Measurements from ENCODE around the gene CYP46A1.
"Not testable (repeated sequence)": the region's sequence is repeated elsewhere in the genome, so short reads cannot be mapped to it uniquely, and the experiment has no call there.

CYP46A1 gene

GRCh38 chr14:99755629-99756603, 71.8 kb downstream of the CYP46A1 start:
- no peak for DNase-seq (ENCODE audit: low read depth in 2 of 2)

- no peak for DNase-seq (ENCODE audit: low read depth in 2 of 2)
Observed at GRCh38 chr14:99756796-99757195, 72.7 kb downstream of the CYP46A1 start.

GRCh38 chr14:99757331-99758070, 73.4 kb downstream of the CYP46A1 start:
- DNase-seq (ENCODE audit: low read depth in 2 of 2) = no peak

GRCh38 chr14:99758121-99758821, 74.2 kb downstream of the CYP46A1 start:
- DNase-seq (ENCODE audit: low read depth in 2 of 2) = no peak

- no peak for DNase-seq (ENCODE audit: low read depth in 2 of 2)
Observed at GRCh38 chr14:99758872-99759545, 74.9 kb downstream of the CYP46A1 start.

- no peak for DNase-seq (ENCODE audit: low read depth in 2 of 2)
Observed at GRCh38 chr14:99759546-99759925, 75.4 kb downstream of the CYP46A1 start.

GRCh38 chr14:99760817-99761216, 76.7 kb downstream of the CYP46A1 start:
- DNase-seq (ENCODE audit: low read depth in 2 of 2) = no peak

GRCh38 chr14:99762911-99763310, 78.8 kb downstream of the CYP46A1 start:
- DNase-seq (ENCODE audit: low read depth in 2 of 2) = not testable (repeated sequence)

- no peak for DNase-seq (ENCODE audit: low read depth in 2 of 2)
Observed at GRCh38 chr14:99763527-99764221, 79.6 kb downstream of the CYP46A1 start.

GRCh38 chr14:99764222-99764706, 80.2 kb downstream of the CYP46A1 start:
- DNase-seq (ENCODE audit: low read depth in 2 of 2) = no peak

GRCh38 chr14:99768381-99768780, 84.3 kb downstream of the CYP46A1 start:
- no peak for DNase-seq (ENCODE audit: low read depth in 2 of 2)

GRCh38 chr14:99769123-99769522, 85.0 kb downstream of the CYP46A1 start:
- no peak for DNase-seq (ENCODE audit: low read depth in 2 of 2)

GRCh38 chr14:99769799-99770198, 85.7 kb downstream of the CYP46A1 start:
- no peak for DNase-seq (ENCODE audit: low read depth in 2 of 2)

- no peak for DNase-seq (ENCODE audit: low read depth in 2 of 2)
Observed at GRCh38 chr14:99772371-99773283, 88.5 kb downstream of the CYP46A1 start.

GRCh38 chr14:99773521-99774497, 89.7 kb downstream of the CYP46A1 start:
- no peak for DNase-seq (ENCODE audit: low read depth in 2 of 2)

- no peak for DNase-seq (ENCODE audit: low read depth in 2 of 2)
Observed at GRCh38 chr14:99774556-99775307, 90.6 kb downstream of the CYP46A1 start.

GRCh38 chr14:99775351-99775750, 91.3 kb downstream of the CYP46A1 start:
- DNase-seq (ENCODE audit: low read depth in 2 of 2) = no peak

Data from stimulated activated CD8-positive, alpha-beta memory T cell treated with anti-CD3 and anti-CD28 coated beads, Interleukin-7, amount 100 ng/mL, for 1 hour (primary cell).